8988T (cell line): Measurements from ENCODE around the gene CCSER1.
"Not testable (repeated sequence)": the region's sequence is repeated elsewhere in the genome, so short reads cannot be mapped to it uniquely, and the experiment has no call there.

Source experiments
- DNase-seq: peaks from one replicate; pipeline ENCODE4 v3.0.0; 2011

Gene CCSER1

DNA sequence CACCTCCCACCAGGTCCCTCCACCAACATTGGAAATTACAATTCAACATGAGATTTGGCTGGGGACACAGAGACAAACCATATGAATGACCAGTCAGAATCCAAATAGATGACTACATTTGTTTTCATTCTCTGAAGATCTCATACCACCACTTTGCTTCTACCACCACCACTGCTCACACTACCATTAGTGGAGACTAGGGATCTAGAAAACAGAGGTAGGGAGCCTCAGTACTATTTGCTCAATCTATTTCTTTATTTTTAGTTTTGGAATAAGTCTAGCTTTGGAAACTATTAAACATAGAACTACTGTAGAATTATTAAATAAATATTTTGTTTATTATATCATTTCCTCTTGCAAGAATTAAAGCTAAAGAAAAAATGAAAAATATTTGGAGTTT, 727.9 kb downstream of the CCSER1 start:
- DNase-seq = no peak

DNA sequence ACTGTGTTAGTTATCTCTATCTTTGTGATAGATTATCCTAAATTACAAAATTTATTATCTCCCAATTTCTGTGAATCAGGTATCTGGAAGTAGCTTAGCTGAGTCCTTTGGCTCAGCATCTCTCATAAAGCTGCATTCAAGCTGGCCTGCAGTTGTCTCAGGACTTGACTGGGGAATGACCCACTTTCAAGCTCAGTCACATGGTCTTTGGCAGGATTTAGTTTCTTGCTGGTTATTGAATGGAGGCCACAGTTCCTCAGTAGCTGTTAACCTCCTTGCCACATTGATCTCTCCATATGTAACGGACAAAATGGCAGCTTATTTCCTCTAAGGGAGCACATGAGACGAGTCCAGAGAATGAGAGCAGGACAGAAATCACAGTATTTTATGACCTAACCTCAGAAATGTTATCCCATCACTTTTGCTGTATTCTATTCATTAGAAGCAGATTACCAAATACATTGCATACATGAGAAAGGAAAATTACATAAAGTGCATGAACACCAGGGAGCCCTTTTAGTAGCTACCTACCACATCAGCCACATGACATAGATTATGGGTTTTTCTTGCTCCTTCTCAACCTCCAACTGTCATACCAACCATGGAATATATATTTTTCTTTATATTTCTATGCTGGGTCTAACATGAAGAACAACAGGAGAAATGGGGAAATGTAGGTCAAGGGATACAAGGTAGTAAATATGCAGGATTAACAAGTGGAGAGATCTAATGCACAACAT, 730.1 kb downstream of the CCSER1 start:
- DNase-seq = no peak

DNA sequence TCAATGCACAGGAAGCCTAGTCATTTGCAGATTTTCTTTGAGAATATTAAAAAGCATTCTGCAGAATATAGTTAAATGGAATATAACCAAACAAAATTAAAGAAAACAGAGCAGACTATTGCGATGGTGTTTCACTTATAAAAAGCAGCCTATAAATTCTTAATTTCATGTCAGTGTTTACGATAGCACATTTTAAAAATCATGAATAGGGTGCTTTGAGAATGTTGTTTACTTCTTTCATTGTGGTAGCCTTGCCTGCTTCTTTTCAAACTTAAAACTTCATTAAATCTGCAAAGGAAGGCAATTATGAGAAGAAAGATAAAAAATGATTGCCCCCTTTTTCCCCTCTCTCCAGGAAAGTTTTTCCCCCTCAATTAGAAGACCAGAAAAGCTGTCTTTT, 748.6 kb downstream of the CCSER1 start:
- no peak for DNase-seq

DNA sequence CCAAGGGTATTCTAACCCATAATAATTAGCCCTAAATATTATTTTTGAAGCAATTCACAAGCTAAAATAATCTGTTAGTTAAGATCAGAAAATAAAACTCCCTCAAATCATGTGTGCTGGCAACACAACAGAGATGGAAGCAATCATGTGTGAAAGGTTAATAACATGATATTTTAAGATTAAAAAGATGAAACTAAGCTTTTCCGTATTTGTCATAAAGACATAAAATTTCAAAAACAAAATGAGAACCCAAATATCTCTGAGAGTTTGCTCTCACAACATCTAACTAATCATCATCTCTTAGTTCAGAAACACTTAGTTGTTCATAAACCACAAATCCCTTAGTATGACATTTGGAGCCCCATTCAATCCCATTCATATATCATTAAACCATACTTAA, 749.1 kb downstream of the CCSER1 start:
- DNase-seq = no peak

DNA sequence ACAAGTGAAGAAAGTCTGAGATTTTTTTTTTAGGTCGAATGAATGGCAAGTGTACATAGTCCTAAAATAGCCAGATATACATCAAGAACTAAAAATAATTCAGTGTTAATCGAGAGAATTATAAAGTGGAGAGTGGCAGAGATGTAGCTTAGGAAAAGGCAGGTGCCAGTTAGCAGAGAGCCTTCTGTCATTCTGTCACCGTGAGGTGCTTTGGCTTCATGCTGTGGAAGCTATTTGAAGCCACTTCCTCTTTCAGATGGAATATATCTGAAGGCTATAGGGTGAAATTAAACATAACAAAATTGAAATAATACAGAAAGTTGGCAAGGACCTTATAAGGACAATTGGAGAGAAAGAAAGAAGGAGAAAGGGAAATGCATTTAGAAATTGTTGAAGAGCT, 756.3 kb downstream of the CCSER1 start:
- no peak for DNase-seq

DNA sequence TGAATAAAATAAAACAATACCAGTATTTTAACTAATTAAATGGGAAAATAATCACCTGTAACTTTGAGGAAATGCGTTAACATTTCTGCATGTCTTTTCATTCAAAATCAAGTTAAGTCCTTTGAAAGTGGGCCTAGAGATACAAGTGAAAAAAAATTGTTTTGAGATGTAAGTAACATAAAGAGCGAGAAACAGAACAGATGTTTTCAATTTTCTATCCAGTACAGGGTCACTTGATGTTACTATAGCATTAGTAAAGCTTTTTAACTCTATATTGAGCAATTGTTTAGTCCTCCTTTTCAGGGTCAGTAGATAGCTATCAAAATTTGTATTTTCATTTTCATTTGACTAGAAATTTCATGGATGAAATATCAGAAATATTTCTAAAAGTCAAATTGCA, 761.4 kb downstream of the CCSER1 start:
- DNase-seq = no peak

DNA sequence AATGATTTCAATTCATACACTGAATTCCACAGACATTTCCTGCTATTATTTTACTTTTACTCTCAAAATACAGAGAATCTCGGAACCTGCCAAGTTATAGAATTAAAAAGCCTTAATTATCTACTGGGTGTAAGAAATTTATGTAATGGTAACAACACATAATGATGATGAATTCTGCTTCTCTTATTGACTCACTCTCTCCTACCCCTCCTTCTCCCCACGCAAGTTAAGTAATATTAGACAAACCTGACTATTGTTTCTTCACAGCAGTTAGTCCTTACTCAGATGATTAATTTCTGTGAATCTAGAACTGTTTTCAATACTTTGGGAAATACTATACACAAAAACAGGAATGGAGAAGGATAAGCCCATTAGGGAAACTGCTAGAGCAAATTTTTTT, 762.0 kb downstream of the CCSER1 start:
- no peak for DNase-seq

DNA sequence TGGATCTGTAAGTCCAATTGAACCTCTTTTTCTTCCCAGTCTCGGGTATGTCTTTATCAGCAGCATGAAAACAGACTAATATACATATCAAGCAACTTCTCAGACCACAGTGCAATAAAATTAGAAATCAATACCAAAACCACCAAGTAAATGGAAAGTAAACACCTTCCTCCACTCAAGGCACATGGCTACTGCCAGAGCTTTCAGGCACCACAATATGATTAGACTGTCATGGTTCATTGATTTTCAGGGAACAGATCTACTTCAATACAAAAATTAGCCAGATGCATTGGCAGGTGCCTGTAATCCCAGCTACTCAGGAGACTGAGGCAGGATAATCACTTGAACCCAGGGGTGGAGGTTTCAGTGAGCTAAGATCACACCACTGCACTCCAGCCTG, 776.2 kb downstream of the CCSER1 start:
- DNase-seq = not testable (repeated sequence)

DNA sequence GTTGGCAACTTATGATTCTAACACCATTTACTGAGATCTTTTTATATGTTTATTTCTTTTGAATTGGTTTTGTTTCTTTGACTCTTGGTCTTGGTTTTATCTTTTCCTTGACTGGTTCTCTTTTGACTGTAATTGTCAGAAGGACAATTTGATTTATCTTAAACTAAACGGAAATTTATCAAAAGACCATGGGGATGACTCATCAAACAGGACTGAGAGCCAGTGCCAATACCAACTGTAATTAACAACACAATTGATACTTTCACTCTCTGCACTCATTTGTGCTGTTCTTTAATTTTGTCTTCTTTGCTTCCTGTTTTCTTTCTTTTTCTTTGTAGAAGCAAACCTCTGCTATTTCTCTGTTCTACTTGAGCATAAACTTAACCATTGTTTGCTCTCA, 776.8 kb downstream of the CCSER1 start:
- DNase-seq = no peak

DNA sequence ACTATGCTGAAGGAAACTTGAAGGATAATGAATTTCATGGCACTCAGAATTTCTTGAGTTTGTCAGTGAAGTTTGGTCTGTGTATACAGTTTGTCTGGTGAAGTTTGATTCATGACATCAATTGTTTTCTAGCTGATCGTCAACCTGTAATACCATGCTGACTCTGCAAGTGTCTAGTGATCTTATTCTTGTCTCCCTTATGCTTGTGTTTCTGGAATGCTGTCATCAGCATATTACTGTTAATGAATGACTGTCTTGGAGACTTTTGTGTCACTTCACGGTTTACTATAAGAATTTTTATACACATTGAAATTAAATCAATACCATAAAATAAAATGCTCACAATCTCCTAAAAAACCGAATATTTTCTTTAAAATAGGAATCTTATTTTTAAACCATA, 779.0 kb downstream of the CCSER1 start:
- no peak for DNase-seq

DNA sequence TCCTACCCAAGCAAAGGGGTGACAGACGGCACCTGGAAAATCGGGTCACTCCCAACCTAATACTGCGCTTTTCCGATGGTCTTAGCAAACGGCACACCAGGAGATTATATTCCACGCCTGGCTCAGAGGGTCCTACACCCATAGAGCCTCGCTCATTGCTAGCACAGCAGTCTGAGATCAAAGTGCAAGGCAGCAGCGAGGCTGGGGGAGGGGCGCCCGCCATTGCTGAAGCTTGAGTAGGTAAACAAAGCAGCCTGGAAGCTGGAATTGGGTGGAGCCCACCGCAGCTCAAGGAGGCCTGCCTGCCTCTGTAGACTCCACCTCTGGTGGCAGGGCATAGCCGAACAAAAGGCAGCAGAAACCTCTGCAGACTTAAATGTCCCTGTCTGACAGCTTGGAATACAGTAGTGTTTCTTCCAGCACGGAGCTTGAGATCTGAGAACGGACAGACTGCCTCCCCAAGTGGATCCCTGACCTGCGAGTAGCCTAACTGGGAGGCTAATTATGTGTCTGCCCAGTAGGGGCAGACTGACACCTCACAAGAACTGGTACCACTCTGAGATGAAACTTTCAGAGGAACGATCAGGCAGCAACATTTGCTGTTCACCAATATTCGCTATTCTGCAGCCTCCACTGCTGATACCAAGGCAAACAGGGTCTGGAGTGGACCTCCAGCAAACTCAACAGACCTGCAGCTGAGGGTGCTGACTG, 784.7 kb downstream of the CCSER1 start:
- not testable (repeated sequence) for DNase-seq

DNA sequence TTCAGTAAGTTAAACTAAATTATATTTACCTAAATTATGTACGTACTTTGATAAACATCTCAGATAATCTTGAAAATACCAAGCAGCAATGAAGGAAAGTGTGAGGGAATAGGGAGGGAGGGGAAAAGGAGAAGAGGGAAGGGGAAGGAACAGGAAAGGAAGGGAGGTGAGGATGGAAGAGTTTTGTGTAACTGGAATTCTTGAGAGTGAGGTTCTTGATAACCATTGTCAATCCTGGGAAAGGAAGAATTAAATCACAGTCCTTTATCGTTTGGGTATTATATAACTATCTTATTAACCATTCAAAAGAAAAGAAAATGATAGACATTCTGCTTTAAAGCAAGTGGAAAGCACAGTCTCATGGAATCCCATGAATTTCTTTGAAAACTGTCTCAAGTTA, 795.0 kb downstream of the CCSER1 start:
- DNase-seq = no peak

DNA sequence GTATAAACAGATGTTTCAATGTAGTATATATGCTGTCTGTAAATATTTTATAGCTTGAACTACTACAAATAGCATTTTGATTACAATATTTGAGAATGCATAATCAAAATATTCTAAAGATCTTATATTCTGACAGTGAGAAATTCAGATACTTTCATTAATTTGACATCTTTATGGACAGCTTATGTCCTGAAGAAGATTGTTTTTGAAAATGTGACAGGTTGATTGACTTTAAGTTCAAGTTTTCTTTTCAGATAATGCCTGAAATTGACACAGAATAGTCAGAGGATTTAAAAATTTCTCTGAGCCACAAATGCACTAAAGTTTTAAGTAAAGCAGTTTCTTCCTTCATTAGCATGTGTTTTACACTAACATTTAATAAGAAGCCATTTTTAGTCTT, 799.8 kb downstream of the CCSER1 start:
- no peak for DNase-seq

DNA sequence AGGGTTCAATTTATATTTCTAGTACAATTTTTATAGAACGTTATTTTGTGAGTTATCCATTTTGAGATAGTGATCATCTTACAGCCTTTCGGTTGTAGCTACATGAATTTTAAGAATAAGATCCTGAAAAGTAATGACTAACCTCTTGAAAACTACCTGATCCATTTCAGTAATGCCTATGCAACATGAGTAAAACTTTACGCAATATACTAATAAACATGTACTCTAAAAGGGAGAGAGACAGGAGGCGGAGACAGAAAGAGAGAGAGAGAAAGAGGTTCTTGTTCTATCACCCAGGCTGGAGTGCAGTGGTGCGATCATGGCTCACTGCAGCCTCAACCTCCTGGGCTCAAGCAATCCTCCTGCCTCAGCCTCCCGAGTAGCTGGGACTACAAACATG, 816.1 kb downstream of the CCSER1 start:
- DNase-seq = no peak

DNA sequence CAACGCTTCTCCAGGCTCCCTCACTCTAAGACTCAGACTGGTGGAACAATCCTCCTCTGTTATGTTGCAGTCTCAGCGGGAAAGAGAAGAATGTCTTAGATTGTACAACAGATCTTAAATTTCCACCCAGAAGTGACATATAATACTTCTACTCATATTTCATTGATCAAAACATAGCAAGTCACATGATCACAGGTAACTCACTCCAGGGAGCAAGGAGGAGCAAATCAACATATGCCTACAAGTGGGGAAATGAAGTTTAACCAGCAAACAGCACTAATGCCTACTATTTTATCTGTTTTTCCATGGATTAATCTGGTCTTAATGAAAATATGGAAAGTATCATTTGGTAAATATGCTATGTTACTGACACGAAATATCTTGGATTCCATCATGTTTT, 819.8 kb downstream of the CCSER1 start:
- no peak for DNase-seq

DNA sequence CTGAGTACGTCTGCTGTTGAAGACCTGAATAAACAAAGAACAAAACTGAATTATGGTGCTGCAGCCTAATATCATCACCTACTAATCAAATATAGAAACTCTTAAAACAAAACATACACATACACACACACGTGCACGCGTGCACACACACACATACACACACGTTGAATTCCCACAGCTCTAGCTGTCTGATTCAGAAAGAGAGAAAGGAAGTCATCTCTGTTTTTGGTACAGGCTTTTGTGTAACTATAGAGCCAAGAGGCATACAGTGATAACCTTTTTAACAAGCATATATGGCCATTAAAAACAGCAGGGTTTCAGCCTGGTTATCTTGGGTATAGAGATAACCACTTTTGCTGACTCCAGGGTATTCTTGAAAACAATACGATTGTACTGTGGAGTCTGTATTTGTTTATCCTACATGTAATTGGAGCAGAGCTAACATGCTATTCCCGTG, 823.2 kb downstream of the CCSER1 start:
- DNase-seq = no peak

DNA sequence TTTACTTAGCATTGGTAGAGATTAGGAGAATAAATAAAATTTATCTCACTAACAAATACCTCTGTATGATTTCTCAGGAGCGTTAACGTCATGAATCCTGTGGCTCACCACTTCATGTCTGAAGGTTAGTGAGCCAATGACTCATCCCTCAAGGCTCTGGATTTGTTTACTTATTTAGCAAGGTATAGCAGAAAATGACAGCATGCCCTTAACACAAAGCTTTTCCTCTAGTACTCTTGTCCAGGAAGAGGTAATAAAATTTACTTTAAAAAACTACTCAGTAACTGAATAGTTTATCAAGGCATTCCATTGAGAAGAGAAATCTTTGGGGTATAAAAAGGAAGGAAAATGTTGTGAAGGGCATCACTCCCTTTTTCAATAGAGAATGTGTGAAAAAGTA, 823.8 kb downstream of the CCSER1 start:
- no peak for DNase-seq

DNA sequence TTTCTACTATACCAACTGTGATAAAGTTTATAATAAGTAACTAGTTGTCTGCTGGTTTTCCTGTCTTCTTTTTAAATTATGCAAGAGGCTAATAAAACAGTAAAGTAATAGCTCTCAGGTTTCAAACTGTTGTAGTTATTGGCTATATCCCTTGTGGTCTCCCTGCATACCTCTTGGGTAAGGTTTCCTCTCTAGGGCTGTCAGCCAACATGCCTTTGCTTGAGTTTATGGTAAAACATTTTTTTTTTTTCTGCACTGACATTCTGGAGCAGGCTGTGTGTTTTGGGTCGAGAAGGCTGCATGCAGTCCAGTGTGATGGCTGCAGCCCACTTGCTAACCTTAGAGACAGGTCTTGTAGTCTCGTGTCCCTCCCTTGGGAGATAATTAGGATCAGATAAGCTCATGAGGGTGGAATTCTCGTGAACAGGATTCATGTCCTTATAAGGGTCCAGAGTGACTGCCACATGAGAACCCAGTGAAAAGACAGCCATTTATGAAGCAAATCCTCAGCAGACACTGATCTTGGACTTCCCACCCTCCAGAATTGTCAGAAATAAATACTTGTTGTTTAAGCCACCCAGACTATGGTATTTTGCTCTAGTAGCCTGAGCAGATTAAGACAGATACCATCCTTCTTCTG, 831.2 kb downstream of the CCSER1 start:
- no peak for DNase-seq

DNA sequence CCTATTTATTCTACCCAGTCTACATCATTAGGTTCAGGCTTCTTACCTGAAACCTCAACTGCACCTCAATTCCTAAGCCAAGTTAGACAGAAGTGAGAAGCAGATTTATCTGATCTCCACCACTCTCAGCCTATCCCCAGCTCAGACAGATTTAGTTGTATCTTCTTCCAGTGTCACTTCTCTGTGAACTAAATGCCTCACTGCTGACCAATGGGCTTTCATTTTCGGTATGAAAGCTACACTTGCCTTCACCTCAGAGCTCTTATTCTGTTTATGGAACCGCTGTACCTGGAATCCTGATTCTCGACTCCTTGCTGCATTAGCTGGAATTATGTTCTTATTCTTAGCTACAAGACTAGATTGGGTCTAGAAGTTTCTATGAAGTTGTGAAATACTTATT, 833.2 kb downstream of the CCSER1 start:
- DNase-seq = no peak

DNA sequence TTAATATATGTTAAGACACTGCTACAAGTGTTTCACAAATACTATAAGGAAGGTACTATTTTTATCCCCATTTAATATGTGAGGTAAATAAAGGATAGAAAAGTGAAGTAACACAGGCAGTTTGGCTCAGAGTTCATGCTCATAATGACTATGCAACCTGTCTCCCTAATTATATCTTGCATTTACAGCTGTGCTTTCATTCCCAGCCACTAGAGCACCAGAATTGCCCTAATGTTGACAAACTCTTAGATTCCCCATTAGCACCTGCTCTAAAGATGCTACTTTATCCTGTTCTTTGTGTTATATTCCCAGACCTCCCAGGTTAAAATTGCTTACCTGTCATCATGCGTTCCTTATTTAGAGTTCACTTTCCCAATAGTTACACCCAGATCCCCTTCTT, 833.6 kb downstream of the CCSER1 start:
- DNase-seq = no peak

DNA sequence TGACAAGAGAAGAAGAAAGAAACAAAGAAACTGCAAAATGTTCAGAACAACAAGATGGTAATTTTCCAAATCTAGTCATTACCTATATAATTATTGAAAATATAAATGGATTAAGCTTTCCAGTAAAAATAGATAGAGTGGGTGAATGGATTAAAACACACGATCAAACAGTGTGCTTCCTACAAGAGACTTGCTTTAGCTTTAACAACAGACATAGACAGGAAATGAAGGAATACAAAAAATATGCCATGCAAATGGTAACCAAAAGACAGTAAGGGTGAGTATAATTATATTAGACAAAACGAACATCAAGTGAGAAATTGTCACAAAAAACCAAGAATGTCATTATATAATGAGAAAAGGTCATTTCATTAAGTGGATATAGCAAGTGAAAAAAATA, 842.8 kb downstream of the CCSER1 start:
- no peak for DNase-seq

DNA sequence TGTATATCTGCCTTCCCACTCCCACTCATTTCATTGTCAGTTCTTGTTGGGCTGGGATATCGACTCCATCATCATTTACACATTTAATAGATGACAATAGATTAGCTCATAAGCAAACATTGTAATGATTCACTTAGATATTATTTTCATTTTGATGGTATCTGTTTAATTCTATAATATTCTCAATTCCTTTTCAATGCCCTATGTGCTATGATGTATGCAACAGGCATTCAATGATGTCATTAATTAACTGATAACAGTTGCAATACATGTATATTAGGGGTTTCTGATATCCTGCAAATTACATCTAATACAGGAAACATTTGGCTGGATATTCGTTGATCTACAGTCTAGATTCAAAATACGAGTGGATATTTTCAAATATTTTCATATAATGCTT, 850.5 kb downstream of the CCSER1 start:
- no peak for DNase-seq

DNA sequence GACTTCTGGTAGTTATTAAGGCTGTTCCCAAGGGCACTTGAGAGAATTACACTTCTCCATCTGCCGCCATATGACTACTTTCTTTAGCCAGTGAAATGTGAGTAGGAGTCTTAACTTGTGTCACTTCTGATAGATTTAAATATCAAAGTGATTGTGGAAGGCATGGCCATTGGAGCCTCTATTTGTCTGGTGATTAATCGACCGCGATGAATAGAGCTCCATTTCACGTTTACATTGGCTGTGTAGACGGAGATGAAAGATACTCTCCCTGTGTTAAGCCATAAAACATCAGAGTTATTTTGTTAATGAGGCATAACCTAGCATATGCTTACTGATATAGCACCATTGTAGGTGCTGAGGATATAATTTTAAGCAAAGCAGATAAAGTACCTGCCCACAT, 852.4 kb downstream of the CCSER1 start:
- DNase-seq = no peak

DNA sequence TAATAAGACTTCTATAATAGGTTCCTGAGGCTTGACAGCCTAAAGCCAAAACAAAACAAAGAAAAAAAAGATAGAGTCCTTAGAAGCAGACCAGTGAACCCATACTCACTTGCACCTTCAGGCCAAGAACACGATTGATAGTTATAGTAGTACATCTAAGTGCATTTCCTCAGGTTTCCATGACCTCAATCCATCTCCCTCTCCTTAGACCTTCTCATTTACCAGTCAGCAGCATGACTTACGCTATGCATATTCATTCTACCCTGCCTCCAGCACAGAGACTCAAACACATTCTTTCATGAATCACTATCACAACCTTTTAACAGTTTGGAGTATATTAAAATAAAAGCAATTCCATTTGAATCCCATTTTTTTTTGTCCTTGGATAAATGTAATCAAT, 855.6 kb downstream of the CCSER1 start:
- DNase-seq = no peak
